Tibial nerve (tissue), 4 donors: Measurements from ENCODE around the gene SLC25A45. TPM values are rescaled to one million over a fixed set of nuclear protein-coding genes. Genes with fewer than 3 reads are reported as not detected.
A peak's percentile ranks its signal among the peaks of the same experiment; 100 is the strongest.

Source experiments
- DNase-seq, 2 donors: peaks; one replicate each; pipeline ENCODE4 v3.0.0-alpha.2; 2019; ENCODE audit warnings: low spot score in 2 of 2
- H3K27ac ChIP-seq, 4 donors: fragments of 200-600 bp; sonication (generic) in 3 of 4; one replicate each; pipeline ENCODE4 v1.5.1; 2017 to 2019; ENCODE audit warnings: mild to moderate bottlenecking in 1 of 4
- H3K27me3 ChIP-seq, 2 donors: fragments of 200-600 bp; sonication (generic) in 1 of 2; one replicate each; pipeline versions ENCODE4 v1.5.1 to v1.6.0; 2017 to 2019
- H3K36me3 ChIP-seq, 3 donors: fragments of 200-600 bp; sonication (generic); one replicate each; pipeline ENCODE4 v1.5.1; 2018 to 2019
- H3K4me1 ChIP-seq, 4 donors: fragments of 200-600 bp; sonication (generic) in 3 of 4; one replicate each; pipeline ENCODE4 v1.5.1; 2017 to 2019
- H3K4me3 ChIP-seq, 4 donors: fragments of 200-600 bp; sonication (generic) in 3 of 4; one replicate each; pipeline ENCODE4 v1.5.1; 2017 to 2019; ENCODE audit warnings: mild to moderate bottlenecking in 1 of 4, moderate library complexity in 1 of 4
- H3K9me3 ChIP-seq, 4 donors: fragments of 200-600 bp; sonication (generic) in 3 of 4; one replicate each; pipeline ENCODE4 v1.5.1; 2017 to 2019
- EP300 ChIP-seq, 2 donors: sonication (generic); formaldehyde crosslinking; IDR thresholded peaks; one replicate each; pipeline ENCODE4 v1.6.1; 2017; ENCODE audit warnings: antibody characterized with exemption in 2 of 2, mild to moderate bottlenecking in 1 of 2
- POLR2A ChIP-seq, 2 donors: fragments of 450-650 bp; IDR thresholded peaks; one replicate each; pipeline ENCODE4 v1.6.1; 2017; ENCODE audit warnings: antibody characterized with exemption in 2 of 2, mild to moderate bottlenecking in 2 of 2, moderate library complexity in 2 of 2
- WGBS, 2 donors: methylation state at CpG; one replicate each; pipeline ENCODE4 v1.1.5; 2018; 5-methylcytosine and 5-hydroxymethylcytosine counted together
- total RNA-seq, 4 donors: library from RNA; depleted of rRNA; stranded (reverse); fragments of >200 nt; gene quantifications; one replicate each; pipeline ENCODE4 v1.1.0, GENCODE V29; 2016
- TF ChIP-seq, protein P1 (sequence below), 5 experiments: fragments of 200-600 bp in 3 of 5; fragments of 450-650 bp in 2 of 5; sonication (generic) in 3 of 5; IDR thresholded peaks; one replicate each; pipeline ENCODE4 v1.5.1; 2016 to 2019; ENCODE audit warnings: antibody characterized with exemption in 5 of 5, mild to moderate bottlenecking in 3 of 5, moderate library complexity in 2 of 5

SLC25A45 gene
- total RNA-seq, 4 donors from 2014 or later = 1.8 to 22.5 (median 8.5) TPM

DNA sequence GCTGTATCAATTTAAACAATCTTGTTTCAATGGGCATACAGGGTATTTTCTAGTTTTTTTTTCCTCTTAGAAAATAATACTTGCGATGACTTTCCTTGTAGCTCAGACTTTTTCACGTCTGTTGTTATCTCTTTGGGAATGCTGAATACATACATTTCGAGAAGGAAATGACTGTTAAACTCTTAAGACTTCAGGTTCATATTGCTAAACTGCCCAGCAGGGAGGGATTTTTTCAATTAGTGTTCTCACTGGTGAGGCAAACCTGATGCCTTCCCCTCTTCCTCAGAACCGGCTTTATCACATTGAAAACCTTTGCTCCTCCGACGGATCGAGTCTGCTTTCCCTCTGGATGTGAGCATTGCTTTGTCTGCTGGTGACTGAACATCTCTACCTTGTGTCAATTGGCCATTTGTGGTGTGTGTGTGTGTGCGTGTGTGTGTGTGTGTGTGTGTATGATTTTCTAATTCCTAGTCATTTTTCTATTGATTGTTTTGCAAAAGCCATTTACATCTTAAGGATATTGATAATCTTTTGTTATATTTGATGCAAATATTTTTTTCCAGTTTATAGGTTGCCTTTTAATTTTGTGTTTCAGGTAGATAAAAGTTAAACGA lies 46.7 kb upstream of the SLC25A45 start:
- peak in 1 of 2 donors; percentile 50 for DNase-seq
- H3K27me3 ChIP-seq = no peaks in the 10 kb centered on the region
- peaks cover 0 to 74% (median 57%) of the 10 kb centered on the region in 4 donors for H3K4me1 ChIP-seq
- H3K9me3 ChIP-seq = no peaks in the 10 kb centered on the region
- peak overlapping the region; percentile 98 to 100 (median 99) for H3K27ac ChIP-seq
- H3K4me3 ChIP-seq = peak overlapping the region in 3 of 4 donors; percentile 79 to 89 (median 80)
- TF ChIP-seq, protein P1, sequence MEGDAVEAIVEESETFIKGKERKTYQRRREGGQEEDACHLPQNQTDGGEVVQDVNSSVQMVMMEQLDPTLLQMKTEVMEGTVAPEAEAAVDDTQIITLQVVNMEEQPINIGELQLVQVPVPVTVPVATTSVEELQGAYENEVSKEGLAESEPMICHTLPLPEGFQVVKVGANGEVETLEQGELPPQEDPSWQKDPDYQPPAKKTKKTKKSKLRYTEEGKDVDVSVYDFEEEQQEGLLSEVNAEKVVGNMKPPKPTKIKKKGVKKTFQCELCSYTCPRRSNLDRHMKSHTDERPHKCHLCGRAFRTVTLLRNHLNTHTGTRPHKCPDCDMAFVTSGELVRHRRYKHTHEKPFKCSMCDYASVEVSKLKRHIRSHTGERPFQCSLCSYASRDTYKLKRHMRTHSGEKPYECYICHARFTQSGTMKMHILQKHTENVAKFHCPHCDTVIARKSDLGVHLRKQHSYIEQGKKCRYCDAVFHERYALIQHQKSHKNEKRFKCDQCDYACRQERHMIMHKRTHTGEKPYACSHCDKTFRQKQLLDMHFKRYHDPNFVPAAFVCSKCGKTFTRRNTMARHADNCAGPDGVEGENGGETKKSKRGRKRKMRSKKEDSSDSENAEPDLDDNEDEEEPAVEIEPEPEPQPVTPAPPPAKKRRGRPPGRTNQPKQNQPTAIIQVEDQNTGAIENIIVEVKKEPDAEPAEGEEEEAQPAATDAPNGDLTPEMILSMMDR (IDR thresholded peaks at IDR 0.05) = no peak
- TF ChIP-seq EP300 (IDR thresholded peaks at IDR 0.05) = peak in 1 of 2 donors; percentile 82
- WGBS, 2 donors = 7 to 8% methylated on average over 9 of the region's 9 CpGs
- H3K36me3 ChIP-seq = peaks cover 2 to 63% (median 7%) of the 10 kb centered on the region in 3 donors

DNA sequence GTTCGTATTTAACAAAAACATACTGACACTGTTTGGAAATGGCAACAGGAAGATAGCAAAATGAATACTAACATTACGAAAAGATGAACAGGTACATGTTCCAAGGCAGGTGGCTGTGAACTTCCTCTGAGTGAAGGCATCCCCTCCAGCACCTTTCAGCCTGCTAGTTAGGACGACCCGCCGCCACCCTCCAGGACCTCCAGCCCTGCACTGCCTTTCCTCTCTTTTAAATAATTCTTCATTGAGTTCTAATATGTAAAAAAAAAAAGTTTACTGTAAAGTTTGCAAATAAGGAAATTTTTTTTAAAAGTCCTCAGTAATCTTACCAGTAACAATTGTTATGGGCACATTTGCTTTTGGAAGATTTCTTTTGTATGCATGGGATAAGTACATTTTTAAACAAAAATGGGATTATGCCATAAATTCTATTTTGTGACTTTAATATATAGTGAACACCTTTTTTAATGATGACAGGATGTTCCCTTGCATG lies 46.2 kb upstream of the SLC25A45 start:
- Histone ChIP-seq H3K27me3 (no peaks in the 10 kb centered on the region), H3K4me1 (peaks cover 0 to 68% (median 52%) of the 10 kb centered on the region in 4 donors), H3K27ac (peak overlapping the region; percentile 98 to 100 (median 99)), H3K4me3 (peak overlapping the region; percentile 71 to 89 (median 80)), H3K36me3 (peaks cover 2 to 64% (median 9%) of the 10 kb centered on the region in 3 donors), H3K9me3 (no peaks in the 10 kb centered on the region)
- peak in 1 of 2 donors; percentile 29 for DNase-seq
- 31 to 34% methylated on average over 5 of the region's 5 CpGs for WGBS, 2 donors
- peak in 1 of 2 donors; percentile 6 for TF ChIP-seq POLR2A (IDR thresholded peaks at IDR 0.05)
- peak in 1 of 2 donors; percentile 45 for TF ChIP-seq EP300 (IDR thresholded peaks at IDR 0.05)
- TF ChIP-seq, protein P1 (IDR thresholded peaks at IDR 0.05) = no peak

DNA sequence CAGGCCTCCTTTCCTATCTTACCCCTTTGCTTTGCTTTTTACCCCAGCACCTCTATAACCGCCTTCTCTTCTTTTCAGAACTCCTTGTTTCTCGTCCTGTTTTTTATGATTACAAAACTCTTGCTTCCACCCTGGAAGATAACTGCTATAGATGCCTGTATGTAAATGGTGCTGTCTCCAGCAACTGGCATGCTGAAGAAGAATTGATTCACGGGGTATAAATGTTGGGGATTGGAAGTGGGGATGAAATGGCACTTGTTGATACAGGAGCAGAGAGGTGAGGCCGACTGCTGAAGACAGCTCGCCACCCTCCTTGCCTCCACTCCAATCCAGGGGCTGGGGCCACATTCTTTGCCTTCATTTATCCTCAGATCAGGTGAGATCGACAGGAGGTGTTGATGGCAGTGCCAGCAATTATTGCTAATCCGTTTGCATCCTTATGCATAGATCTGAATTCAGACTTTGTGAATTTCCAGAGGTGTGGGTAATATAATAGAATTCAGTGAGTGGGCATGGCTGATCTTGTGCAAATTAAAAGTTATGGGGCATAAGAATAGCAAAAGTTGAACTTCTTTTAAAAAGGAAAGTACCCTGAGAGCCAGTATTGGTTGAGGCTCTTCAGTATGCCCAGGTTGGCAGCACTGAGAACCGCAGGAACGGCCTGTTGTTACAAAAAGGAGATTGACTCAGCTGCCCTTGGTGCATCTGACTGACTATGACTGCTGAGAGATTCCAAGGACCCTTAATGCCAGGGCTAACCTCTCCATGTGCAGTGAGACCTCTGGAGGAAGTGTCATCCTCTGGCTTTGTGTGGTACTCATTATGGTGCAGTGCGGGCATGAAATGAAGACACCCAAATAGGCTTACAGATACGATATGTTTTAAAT lies 45.5 kb upstream of the SLC25A45 start:
- Histone ChIP-seq H3K4me1 (peaks cover 0 to 62% (median 46%) of the 10 kb centered on the region in 4 donors), H3K36me3 (peaks cover 2 to 65% (median 12%) of the 10 kb centered on the region in 3 donors), H3K27me3 (no peaks in the 10 kb centered on the region), H3K27ac (peak overlapping the region; percentile 98 to 100 (median 99)), H3K9me3 (no peaks in the 10 kb centered on the region), H3K4me3 (peak overlapping the region; percentile 71 to 89 (median 80))
- 20% methylated on average over 11 of the region's 11 CpGs for WGBS, 2 donors
- peak in 1 of 2 donors; percentile 48 for DNase-seq
- TF ChIP-seq, protein P1 (IDR thresholded peaks at IDR 0.05) = no peak
- TF ChIP-seq EP300 (IDR thresholded peaks at IDR 0.05) = peak in 1 of 2 donors; percentile 88
- peak; percentile 5 to 43 for TF ChIP-seq POLR2A (IDR thresholded peaks at IDR 0.05)

DNA sequence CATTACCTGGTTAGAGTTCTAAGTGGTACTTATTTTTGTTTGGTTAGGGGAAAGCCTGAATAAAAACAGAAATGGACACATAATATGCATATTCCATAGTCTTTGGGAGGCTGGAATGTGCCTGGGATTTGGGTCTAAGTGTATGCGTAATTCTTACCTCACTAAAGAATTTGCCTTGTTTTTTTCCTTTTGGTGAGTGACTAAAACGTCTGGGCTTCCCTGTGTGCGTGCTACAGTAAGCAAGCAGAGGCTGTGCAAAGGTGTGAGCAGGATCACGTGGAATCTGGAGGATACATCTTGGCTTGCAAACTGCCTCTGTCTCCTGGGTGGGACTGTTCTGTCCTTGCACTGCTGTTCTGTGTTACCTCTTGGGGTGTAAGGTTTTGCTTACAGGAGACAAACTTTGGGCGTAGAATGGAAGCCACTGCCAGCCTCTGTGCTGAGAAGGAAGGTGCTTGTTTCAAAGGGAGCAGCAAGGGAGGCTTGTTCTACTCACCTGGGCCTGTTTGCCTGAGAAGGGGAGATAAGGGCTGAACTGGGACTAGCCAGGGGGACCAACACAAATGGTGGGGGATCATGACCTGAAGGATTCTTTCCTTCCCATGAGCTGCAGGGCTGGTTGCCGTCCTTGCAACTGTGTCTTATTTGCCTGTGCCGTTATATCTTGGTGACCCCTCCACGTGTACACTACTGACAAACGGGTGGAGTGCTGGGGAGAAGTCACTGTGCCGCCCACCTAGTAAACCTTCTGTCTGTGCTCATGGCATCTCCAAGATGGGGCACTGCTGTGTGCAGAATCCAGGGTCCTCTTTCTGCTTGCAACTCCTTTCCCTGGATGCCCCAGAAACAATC lies 44.6 kb upstream of the SLC25A45 start:
- peaks cover 2 to 57% (median 12%) of the 10 kb centered on the region in 3 donors for H3K36me3 ChIP-seq
- WGBS, 2 donors = 13 to 14% methylated on average over 10 of the region's 10 CpGs
- DNase-seq = peak in 1 of 2 donors; percentile 55

More for the DNA sequence above, 44.6 kb upstream of the SLC25A45 start:
- Histone ChIP-seq H3K4me3 (peak overlapping the region; percentile 71 to 89 (median 80)), H3K4me1 (peaks cover 0 to 53% (median 37%) of the 10 kb centered on the region in 4 donors), H3K27ac (peak overlapping the region; percentile 98 to 100 (median 99)), H3K27me3 (no peaks in the 10 kb centered on the region), H3K9me3 (no peaks in the 10 kb centered on the region)
- TF ChIP-seq EP300 (IDR thresholded peaks at IDR 0.05) = peak in 1 of 2 donors; percentile 58
- TF ChIP-seq, protein P1 (IDR thresholded peaks at IDR 0.05) = no peak
- peak in 1 of 2 donors; percentile 50 for TF ChIP-seq POLR2A (IDR thresholded peaks at IDR 0.05)
